DND-41 (cell line): Measurements from ENCODE around the gene KCNG4.

ENCODE experiments used
- ATAC-seq: fragments of 200-7000 bp; cut with Tn5 transposase; 3 replicates; pipeline ENCODE4 v1.9.1; 2021; ENCODE audit warnings: low read depth; ENCODE audit not compliant: insufficient read depth
- DNase-seq: peaks from one replicate; pipeline ENCODE4 v3.0.0-alpha.2; 2020
- H2AFZ ChIP-seq: 2 replicates; pipeline ENCODE4 v1.6.0; 2012; ENCODE audit warnings: low read depth, low read length
- H3K27ac ChIP-seq: 2 replicates; pipeline ENCODE4 v1.5.1; 2012; ENCODE audit warnings: low read length, inconsistent platforms
- H3K27me3 ChIP-seq: fragments of 200-600 bp; sonication (generic); 2 replicates; pipeline ENCODE4 v1.6.0; 2012; ENCODE audit warnings: low read length, mild to moderate bottlenecking, inconsistent platforms; ENCODE audit not compliant: insufficient read depth, poor library complexity
- H3K36me3 ChIP-seq: 2 replicates; pipeline ENCODE4 v1.5.1; 2012; ENCODE audit warnings: low read length, inconsistent platforms; ENCODE audit not compliant: insufficient read depth
- H3K4me1 ChIP-seq: 2 replicates; pipeline ENCODE4 v1.5.1; 2012; ENCODE audit warnings: mild to moderate bottlenecking, low read length; ENCODE audit not compliant: insufficient read depth
- H3K4me2 ChIP-seq: 2 replicates; pipeline ENCODE4 v1.6.0; 2012; ENCODE audit warnings: mild to moderate bottlenecking, moderate library complexity, low read length, inconsistent platforms; ENCODE audit not compliant: insufficient read depth
- H3K4me3 ChIP-seq, 2 experiments: fragments of 200-600 bp in 1 of 2; shearing (Covaris generic) in 1 of 2; 2 replicates each; pipeline ENCODE4 v1.5.1; 2012 to 2016; ENCODE audit warnings: inconsistent platforms in 2 of 2, low read length in 2 of 2, mild to moderate bottlenecking in 2 of 2, low read depth in 1 of 2, moderate library complexity in 1 of 2
- H3K79me2 ChIP-seq: 2 replicates; pipeline ENCODE4 v1.6.0; 2012; ENCODE audit warnings: low read length, inconsistent platforms; ENCODE audit not compliant: insufficient read depth
- H3K9ac ChIP-seq: 2 replicates; pipeline ENCODE4 v1.6.0; 2012; ENCODE audit warnings: low read depth, mild to moderate bottlenecking, inconsistent platforms, low read length, moderate library complexity
- H3K9me3 ChIP-seq: 2 replicates; pipeline ENCODE4 v1.5.1; 2012; ENCODE audit warnings: low read length, moderate library complexity, mild to moderate bottlenecking, inconsistent platforms; ENCODE audit not compliant: insufficient read depth, severe bottlenecking
- H4K20me1 ChIP-seq: 2 replicates; pipeline ENCODE4 v1.6.0; 2012; ENCODE audit warnings: low read length; ENCODE audit not compliant: insufficient read depth
- CTCF ChIP-seq: IDR thresholded peaks from 2 replicates; pipeline ENCODE4 v1.5.1; 2012; ENCODE audit warnings: borderline replicate concordance, low read length, moderate library complexity, mild to moderate bottlenecking; ENCODE audit not compliant: poor library complexity, severe bottlenecking; ENCODE audit errors: extremely low read depth
- EZH2 ChIP-seq: IDR thresholded peaks from 3 replicates; pipeline ENCODE4 v1.6.1; 2012; ENCODE audit warnings: borderline replicate concordance, low read depth, mild to moderate bottlenecking, moderate library complexity, low read length, inconsistent platforms; ENCODE audit not compliant: severe bottlenecking

The KCNG4 gene

GRCh38 chr16:84252184-84252583, 12.4 kb upstream of the KCNG4 start:
- H3K9ac ChIP-seq, result no peak overlapping the region
- H3K27me3 ChIP-seq, result peaks cover 12% of the 10 kb centered on the region
- H3K27ac ChIP-seq, result no peak overlapping the region
- no peaks in the 10 kb centered on the region for H3K79me2 ChIP-seq
- no peak overlapping the region for H3K4me3 ChIP-seq
- no peaks in the 10 kb centered on the region for H3K36me3 ChIP-seq
- no peak overlapping the region for H3K4me2 ChIP-seq
- H2AFZ ChIP-seq, result no peak overlapping the region
- no peaks in the 10 kb centered on the region for H3K9me3 ChIP-seq
- no peak for ATAC-seq
- TF ChIP-seq EZH2, result no peak
- no peak for TF ChIP-seq CTCF
- no peaks in the 10 kb centered on the region for H3K4me1 ChIP-seq
- no peak for DNase-seq
- H4K20me1 ChIP-seq, result no peaks in the 10 kb centered on the region

GRCh38 chr16:84247844-84248243, 8.0 kb upstream of the KCNG4 start:
- no peaks in the 10 kb centered on the region for H3K4me1 ChIP-seq
- peaks cover 2% of the 10 kb centered on the region; the same call in 1 of the 2 replicates for H4K20me1 ChIP-seq
- no peak overlapping the region for H3K9ac ChIP-seq
- H3K4me3 ChIP-seq, result no peak overlapping the region
- H3K9me3 ChIP-seq, result no peaks in the 10 kb centered on the region
- no peak overlapping the region for H3K4me2 ChIP-seq
- ATAC-seq (no peak), DNase-seq (no peak)
- no peak overlapping the region for H3K27ac ChIP-seq
- TF ChIP-seq CTCF (no peak), EZH2 (no peak)
- H3K27me3 ChIP-seq, result peaks cover 7% of the 10 kb centered on the region
- no peaks in the 10 kb centered on the region for H3K36me3 ChIP-seq
- H3K79me2 ChIP-seq, result no peaks in the 10 kb centered on the region
- no peak overlapping the region for H2AFZ ChIP-seq

GRCh38 chr16:84247331-84247730, 7.5 kb upstream of the KCNG4 start:
- peaks cover 10% of the 10 kb centered on the region for H3K27me3 ChIP-seq
- DNase-seq (no peak), ATAC-seq (no peak)
- H3K9ac ChIP-seq, result no peak overlapping the region
- peaks cover 2% of the 10 kb centered on the region; the same call in 1 of the 2 replicates for H4K20me1 ChIP-seq
- no peaks in the 10 kb centered on the region for H3K9me3 ChIP-seq
- H3K4me3 ChIP-seq, result no peak overlapping the region
- H3K27ac ChIP-seq, result no peak overlapping the region
- no peaks in the 10 kb centered on the region for H3K36me3 ChIP-seq
- no peaks in the 10 kb centered on the region for H3K4me1 ChIP-seq
- H3K79me2 ChIP-seq, result no peaks in the 10 kb centered on the region
- no peak for TF ChIP-seq CTCF
- TF ChIP-seq EZH2, result no peak
- H2AFZ ChIP-seq, result no peak overlapping the region
- no peak overlapping the region for H3K4me2 ChIP-seq

GRCh38 chr16:84246679-84247077, 6.9 kb upstream of the KCNG4 start:
- Histone ChIP-seq H3K4me3 (no peak overlapping the region), H2AFZ (no peak overlapping the region), H3K27ac (no peak overlapping the region), H3K36me3 (no peaks in the 10 kb centered on the region), H3K9me3 (no peaks in the 10 kb centered on the region), H3K4me2 (no peak overlapping the region), H4K20me1 (peaks cover 2% of the 10 kb centered on the region; the same call in 1 of the 2 replicates), H3K27me3 (peaks cover 8% of the 10 kb centered on the region), H3K9ac (no peak overlapping the region), H3K4me1 (no peaks in the 10 kb centered on the region), H3K79me2 (no peaks in the 10 kb centered on the region)
- ATAC-seq (no peak), DNase-seq (no peak)
- TF ChIP-seq CTCF, result no peak
- TF ChIP-seq EZH2, result no peak
